H7 (cell line): Measurements from ENCODE around the gene SRGAP2C. TPM values are rescaled to one million over a fixed set of nuclear protein-coding genes. Genes with fewer than 3 reads are reported as not detected.
"Not testable (repeated sequence)": the region's sequence is repeated elsewhere in the genome, so short reads cannot be mapped to it uniquely, and the experiment has no call there.

Source experiments
- DNase-seq: peaks from one replicate; pipeline ENCODE4 v3.0.0; 2012
- H3K27me3 ChIP-seq: 2 replicates; pipeline ENCODE4 v1.6.0; 2011; ENCODE audit warnings: mild to moderate bottlenecking, low read length; ENCODE audit not compliant: control insufficient read depth, insufficient read depth
- H3K36me3 ChIP-seq: replicated peaks from 2 replicates; pipeline ENCODE4 v1.5.1; 2011; ENCODE audit warnings: low read length; ENCODE audit not compliant: control insufficient read depth, insufficient read depth
- H3K4me3 ChIP-seq: 2 replicates; pipeline ENCODE4 v1.5.1; 2011; ENCODE audit warnings: low read depth, mild to moderate bottlenecking, control low read depth, low read length, moderate library complexity; ENCODE audit not compliant: insufficient read depth
- total RNA-seq: library from RNA; depleted of rRNA; stranded (reverse); fragments of >200 nt; shearing (Covaris generic); gene quantifications from 2 replicates; pipeline ENCODE4 v1.2.3, GENCODE V29; 2014

SRGAP2C gene
- total RNA-seq, 1 experiment from 2014 or later = 36.7 TPM

- not testable (repeated sequence) for DNase-seq, H3K4me3 ChIP-seq, H3K36me3 ChIP-seq, H3K27me3 ChIP-seq
Measured at GRCh38 chr1:121205786-121206711, 21.3 kb downstream of the SRGAP2C start.

GRCh38 chr1:121207328-121207727 is 22.6 kb downstream of the SRGAP2C start:
- not testable (repeated sequence) for H3K36me3 ChIP-seq, DNase-seq, H3K27me3 ChIP-seq, H3K4me3 ChIP-seq

- not testable (repeated sequence) for H3K4me3 ChIP-seq, DNase-seq, H3K36me3 ChIP-seq, H3K27me3 ChIP-seq
Measured at GRCh38 chr1:121208375-121208774, 23.6 kb downstream of the SRGAP2C start.

- H3K36me3 ChIP-seq, DNase-seq, H3K27me3 ChIP-seq, H3K4me3 ChIP-seq: not testable (repeated sequence)
Measured at GRCh38 chr1:121210778-121211177, 26.0 kb downstream of the SRGAP2C start.

- not testable (repeated sequence) for H3K27me3 ChIP-seq, DNase-seq, H3K4me3 ChIP-seq, H3K36me3 ChIP-seq
Measured at GRCh38 chr1:121213491-121213890, 28.7 kb downstream of the SRGAP2C start.

- not testable (repeated sequence) for H3K27me3 ChIP-seq, H3K36me3 ChIP-seq, H3K4me3 ChIP-seq, DNase-seq
Measured at GRCh38 chr1:121214544-121215156, 29.9 kb downstream of the SRGAP2C start.

GRCh38 chr1:121215699-121216417 is 31.1 kb downstream of the SRGAP2C start:
- not testable (repeated sequence) for DNase-seq, H3K27me3 ChIP-seq, H3K36me3 ChIP-seq, H3K4me3 ChIP-seq

- not testable (repeated sequence) for H3K4me3 ChIP-seq, H3K27me3 ChIP-seq, H3K36me3 ChIP-seq, DNase-seq
Measured at GRCh38 chr1:121216676-121217075, 31.9 kb downstream of the SRGAP2C start.

GRCh38 chr1:121221770-121222169 is 37.0 kb downstream of the SRGAP2C start:
- not testable (repeated sequence) for H3K4me3 ChIP-seq, H3K36me3 ChIP-seq, DNase-seq, H3K27me3 ChIP-seq

GRCh38 chr1:121224714-121225113 is 39.9 kb downstream of the SRGAP2C start:
- not testable (repeated sequence) for H3K4me3 ChIP-seq, H3K36me3 ChIP-seq, H3K27me3 ChIP-seq, DNase-seq

GRCh38 chr1:121226295-121226904 is 41.6 kb downstream of the SRGAP2C start:
- H3K4me3 ChIP-seq, DNase-seq, H3K36me3 ChIP-seq, H3K27me3 ChIP-seq: not testable (repeated sequence)

GRCh38 chr1:121226925-121227324 is 42.1 kb downstream of the SRGAP2C start:
- not testable (repeated sequence) for DNase-seq, H3K36me3 ChIP-seq, H3K4me3 ChIP-seq, H3K27me3 ChIP-seq

- not testable (repeated sequence) for DNase-seq, H3K27me3 ChIP-seq, H3K36me3 ChIP-seq, H3K4me3 ChIP-seq
Measured at GRCh38 chr1:121227544-121228330, 43.0 kb downstream of the SRGAP2C start.

GRCh38 chr1:121230636-121231035 is 45.9 kb downstream of the SRGAP2C start:
- DNase-seq = not testable (repeated sequence)

More at GRCh38 chr1:121230636-121231035, 45.9 kb downstream of the SRGAP2C start:
- not testable (repeated sequence) for H3K4me3 ChIP-seq, H3K36me3 ChIP-seq, H3K27me3 ChIP-seq
